HG03135 (cell line): ENCODE data around the gene SNRPD3.

Experiments
- ATAC-seq: cut with Tn5 transposase; IDR thresholded peaks from one replicate; pipeline ENCODE4 v1.9.1; 2021; ENCODE audit warnings: mild to moderate bottlenecking, moderate library complexity; ENCODE audit not compliant: unreplicated experiment

Gene SNRPD3

GRCh38 chr22:24555165-24556039 lies at the start of gene SNRPD3:
TSS of gene SNRPD3 (plus strand) at chr22:24555999. CDS start at chr22:24557675, 1,676 bp downstream.
- ATAC-seq, result peak; percentile 70

DNA sequence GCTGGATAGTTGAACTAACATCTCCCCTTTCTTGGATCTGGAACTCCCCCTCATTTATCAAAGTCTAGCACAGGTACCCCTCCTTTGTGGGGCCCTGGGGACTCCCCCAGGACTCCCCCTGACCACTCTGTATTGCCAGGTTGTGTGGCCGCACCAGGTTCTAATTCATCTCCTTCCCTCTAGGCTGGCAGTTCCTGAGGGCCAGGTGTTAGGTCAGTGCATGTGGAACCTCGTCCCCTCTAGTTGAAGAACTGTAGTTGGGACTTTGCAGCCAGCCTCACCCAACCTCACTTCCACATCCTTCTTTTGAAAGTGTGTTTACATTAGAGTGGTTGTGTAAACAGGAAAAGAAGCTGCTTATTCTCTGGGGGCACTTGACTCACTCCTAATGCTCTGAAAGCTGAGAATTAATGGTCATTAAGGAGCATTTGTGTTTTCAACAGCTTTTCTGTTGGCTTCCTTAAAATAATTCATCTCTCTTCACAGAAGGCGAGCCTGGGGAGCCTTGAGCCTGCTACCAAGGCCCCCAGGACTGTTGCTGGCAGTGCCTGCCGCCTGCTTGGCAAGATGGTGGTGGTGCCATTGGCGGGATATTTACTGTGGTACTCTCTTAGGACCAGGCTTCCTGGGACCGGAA lies 48.9 kb upstream of the SNRPD3 start:
- ATAC-seq, result no peak

DNA sequence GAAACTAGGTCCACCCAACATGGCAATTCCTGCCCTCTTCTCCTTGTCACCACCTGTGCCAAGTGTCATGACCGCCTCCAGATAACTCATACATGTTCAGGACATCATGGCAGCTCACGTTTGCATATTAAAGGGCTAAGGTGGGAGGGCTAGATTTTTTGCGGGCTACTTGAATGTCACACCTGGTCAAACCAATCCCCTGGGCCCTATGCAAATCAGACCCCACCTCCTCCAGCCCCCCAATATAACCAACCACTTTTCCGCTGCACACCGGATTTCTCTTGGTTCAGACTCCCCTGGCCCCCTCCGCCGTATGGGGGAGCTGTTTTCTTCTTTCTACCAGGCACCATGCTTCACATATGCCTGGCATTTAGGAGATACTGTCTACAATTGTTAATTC lies 48.1 kb upstream of the SNRPD3 start:
- no peak for ATAC-seq

DNA sequence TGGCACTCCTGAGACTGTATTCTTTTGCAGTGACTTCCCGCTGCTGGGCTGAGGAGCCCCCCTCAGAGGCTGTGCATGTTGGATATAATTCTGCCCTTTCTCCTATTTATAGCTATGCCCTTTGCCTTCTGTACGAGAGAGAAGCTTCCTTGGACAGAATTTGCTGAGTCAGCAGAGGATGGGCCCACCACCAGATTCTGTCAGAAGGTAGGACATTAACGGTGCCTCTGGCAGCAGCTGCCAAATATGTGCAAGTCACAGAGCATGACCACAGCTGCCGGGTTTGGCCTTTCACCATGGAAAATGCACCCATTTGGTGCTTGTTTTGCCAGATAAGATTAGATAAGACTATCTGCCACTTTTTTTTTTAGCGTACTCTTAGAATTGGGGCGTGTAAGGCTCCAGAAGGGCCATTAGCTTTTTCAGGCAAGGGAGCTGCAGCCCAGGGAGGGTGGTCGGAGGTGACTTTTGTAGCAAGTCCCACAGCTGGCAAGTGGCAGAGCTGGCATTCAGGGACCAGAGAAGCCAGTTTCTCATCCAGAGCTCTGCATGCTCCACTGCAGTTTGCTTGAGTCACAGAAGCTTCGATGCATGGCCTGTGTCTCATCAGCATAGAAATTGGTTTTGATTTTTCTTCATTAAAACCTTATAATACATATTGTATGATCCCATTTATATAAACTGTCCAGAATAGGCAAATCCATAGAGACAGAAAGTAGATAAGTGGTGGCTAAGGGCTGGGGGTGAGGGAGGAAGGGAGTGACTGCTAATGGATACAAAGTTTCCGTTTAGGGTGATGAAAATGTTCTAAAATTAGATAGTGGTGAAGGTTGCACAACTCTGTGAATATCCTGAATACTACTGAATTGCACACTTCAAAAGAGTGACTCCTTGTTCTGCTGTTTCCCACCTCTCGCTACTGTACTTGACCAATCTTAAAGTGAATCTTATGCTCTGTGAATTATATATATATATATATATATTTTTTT lies 44.9 kb upstream of the SNRPD3 start:
- ATAC-seq, result no peak

- ATAC-seq, result no peak
Measured at GRCh38 chr22:24512043-24512442, 43.8 kb upstream of the SNRPD3 start.

GRCh38 chr22:24513378-24514240 lies 42.2 kb upstream of the SNRPD3 start:
- no peak for ATAC-seq

DNA sequence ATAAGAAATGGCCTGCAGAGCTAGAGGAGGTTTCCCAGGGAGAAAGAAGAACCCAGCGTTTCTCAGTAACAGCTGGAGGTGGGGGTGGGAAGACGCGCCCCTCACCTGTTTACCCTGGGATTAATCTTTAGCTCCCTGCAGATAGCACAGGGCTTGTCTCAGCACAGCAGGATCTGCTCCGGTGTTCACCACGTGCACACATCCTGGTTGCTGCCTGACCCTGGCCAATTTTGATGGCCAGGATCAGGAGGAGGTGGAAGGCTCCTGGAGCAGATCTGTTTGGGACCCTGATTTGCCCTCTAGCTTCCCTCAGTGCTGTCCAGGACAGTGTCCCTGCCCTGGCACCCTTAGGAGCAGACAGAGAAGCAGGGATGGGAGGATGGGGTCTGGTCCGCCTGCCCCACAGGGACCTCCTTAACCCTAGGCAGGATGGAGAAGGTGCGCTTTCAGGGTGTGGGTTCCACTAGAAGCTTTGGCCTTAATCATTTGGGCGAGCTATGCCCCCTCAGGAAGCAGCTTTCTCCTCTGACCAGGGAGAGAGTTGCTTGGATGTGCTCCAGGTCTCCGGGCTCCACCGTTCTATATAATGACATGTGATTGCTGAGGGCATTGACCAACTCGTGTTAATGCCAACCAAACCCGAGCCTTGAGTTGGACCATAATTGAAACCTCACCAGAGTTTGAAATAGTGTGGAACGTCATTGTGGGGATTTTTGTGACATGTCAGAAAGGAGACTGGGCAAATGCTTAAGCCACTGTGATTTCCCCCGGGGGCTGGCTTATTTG lies 41.4 kb upstream of the SNRPD3 start:
- no peak for ATAC-seq

DNA sequence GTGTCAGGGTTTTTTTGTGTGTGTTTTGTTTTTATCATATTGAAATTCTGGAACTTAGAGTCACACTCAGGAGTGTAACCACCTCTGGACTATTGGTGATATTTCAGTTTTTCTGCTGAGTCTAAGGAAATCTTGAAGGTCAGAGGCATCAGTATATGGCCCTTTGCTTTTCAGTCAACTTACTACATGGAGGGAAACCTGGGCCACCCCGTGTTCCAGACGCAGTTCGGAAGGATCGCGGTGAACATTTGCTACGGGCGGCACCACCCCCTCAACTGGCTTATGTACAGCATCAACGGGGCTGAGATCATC lies 40.8 kb upstream of the SNRPD3 start:
- ATAC-seq, result no peak

- no peak for ATAC-seq
Measured at GRCh38 chr22:24516301-24516737, 39.5 kb upstream of the SNRPD3 start.

- no peak for ATAC-seq
Measured at GRCh38 chr22:24517446-24517845, 38.4 kb upstream of the SNRPD3 start.

- ATAC-seq, result no peak
Measured at GRCh38 chr22:24518228-24518627, 37.6 kb upstream of the SNRPD3 start.

DNA sequence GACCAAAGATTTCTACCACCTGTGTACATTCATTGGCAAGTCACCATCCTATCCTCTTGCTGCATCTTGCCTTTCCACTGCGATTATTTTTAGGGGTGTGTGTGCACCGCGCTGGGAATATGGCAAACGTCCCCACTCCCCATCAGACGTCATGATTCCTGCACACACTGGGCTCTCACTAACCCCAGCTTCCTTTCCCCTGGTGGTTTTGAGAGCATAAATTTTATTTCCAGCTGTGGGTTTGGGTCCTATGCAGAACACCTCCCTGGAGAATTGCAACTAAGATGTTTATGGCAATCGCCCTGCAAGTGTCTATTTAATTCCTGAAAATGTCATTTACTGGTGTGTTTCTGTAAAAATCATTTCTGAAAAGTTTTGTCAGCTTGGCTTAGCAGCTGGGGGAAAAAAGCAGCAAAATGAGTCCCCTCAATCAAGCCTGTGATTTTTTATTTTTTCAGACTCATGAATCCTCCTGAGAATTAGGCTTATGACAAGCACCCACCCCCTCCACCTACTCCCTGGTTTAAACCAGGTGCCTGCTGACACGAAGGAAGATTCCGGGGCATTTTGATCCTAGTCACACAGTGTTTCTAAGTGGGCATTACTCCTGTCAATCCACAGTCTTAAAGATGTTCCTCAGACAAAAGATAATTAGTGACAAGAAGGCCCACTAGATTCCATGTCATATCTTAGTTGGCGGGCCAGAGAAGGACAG lies 36.9 kb upstream of the SNRPD3 start:
- no peak for ATAC-seq

GRCh38 chr22:24519496-24519895 lies 36.3 kb upstream of the SNRPD3 start:
- ATAC-seq, result no peak

GRCh38 chr22:24521791-24522245 lies 34.0 kb upstream of the SNRPD3 start:
- ATAC-seq, result no peak

- no peak for ATAC-seq
Measured at GRCh38 chr22:24523873-24524272, 31.9 kb upstream of the SNRPD3 start.

- peak; percentile 63 for ATAC-seq
Measured at GRCh38 chr22:24525416-24526037, 30.3 kb upstream of the SNRPD3 start.

DNA sequence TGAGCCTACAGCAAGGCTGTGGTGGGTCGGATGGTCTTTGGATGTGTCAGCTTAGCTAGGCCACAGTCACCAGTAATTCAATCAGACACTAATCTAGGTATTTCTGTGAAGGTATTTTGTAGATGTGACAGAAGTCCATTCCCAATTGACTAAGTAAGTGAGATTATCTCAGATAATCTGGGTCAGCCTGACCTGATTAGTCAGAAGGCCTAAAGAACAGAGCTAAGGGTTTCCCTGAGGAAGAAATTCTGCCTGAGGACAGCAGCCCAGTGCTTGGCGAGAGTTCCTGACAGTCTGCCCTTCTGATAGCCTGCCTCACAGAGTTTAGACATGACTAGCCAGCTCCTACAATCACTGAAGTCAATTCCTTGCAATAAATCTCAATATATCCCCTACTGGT lies 29.6 kb upstream of the SNRPD3 start:
- ATAC-seq, result no peak

DNA sequence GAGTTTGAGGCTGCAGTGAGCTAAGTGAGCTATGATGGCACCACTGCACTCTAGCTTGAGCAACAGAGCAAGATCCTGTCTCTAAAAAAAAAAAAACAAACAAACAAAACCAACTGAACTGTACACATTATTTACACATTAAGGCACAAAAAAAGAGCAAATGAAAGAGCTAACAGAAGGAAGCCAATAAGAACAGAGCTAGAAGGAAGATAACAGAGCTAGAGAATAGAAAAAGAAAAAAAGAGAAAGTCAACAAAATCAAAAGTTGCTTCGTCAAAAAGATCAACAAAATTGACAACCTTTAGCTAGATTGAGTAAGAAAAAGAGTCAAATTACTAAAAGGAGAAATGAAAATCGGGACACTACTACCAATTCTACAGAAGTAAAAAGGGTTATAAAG lies 25.9 kb upstream of the SNRPD3 start:
- no peak for ATAC-seq
